HepG2 (cell line): ENCODE measurements around the gene ZNF184. TPM values are rescaled to one million over a fixed set of nuclear protein-coding genes. Genes with fewer than 3 reads are reported as not detected.

Experiments
- CREM ChIP-seq, 2 experiments: sonication (generic) in 1 of 2; formaldehyde crosslinking in 1 of 2; IDR thresholded peaks; 2 replicates each; pipeline versions ENCODE4 v1.4.0 to v1.6.1; 2016 to 2020; ENCODE audit warnings: antibody characterized with exemption in 1 of 2, mild to moderate bottlenecking in 1 of 2, missing genetic modification reagents in 1 of 2
- CTCF ChIP-seq: sonication (generic); formaldehyde crosslinking; IDR thresholded peaks from 2 replicates; pipeline ENCODE4 v1.5.0; 2020; ENCODE audit warnings: mild to moderate bottlenecking, missing genetic modification reagents, moderate library complexity
- DNMT1 ChIP-seq: sonication (generic); formaldehyde crosslinking; IDR thresholded peaks from 2 replicates; pipeline ENCODE4 v1.5.1; 2020; ENCODE audit warnings: mild to moderate bottlenecking, missing genetic modification reagents
- ESRRA ChIP-seq: sonication (generic); formaldehyde crosslinking; IDR thresholded peaks from 2 replicates; pipeline ENCODE4 v1.5.1; 2020; ENCODE audit warnings: mild to moderate bottlenecking, low read depth, missing genetic modification reagents
- HNRNPUL1 ChIP-seq: fragments of 200-400 bp; formaldehyde crosslinking; IDR thresholded peaks from 2 replicates; pipeline ENCODE4 v1.6.1; 2017; ENCODE audit warnings: low read depth, mild to moderate bottlenecking, low read length, moderate library complexity
- IKZF4 ChIP-seq: sonication (generic); formaldehyde crosslinking; IDR thresholded peaks from 2 replicates; pipeline ENCODE4 v1.5.1; 2020; ENCODE audit warnings: borderline replicate concordance, mild to moderate bottlenecking, low read depth, missing genetic modification reagents; ENCODE audit errors: not compliant biosample characterization
- KLF6 ChIP-seq: IDR thresholded peaks from 2 replicates; pipeline ENCODE4 v1.8.0; 2016; ENCODE audit warnings: missing biosample characterization, missing genetic modification reagents
- MTA1 ChIP-seq: sonication (generic); formaldehyde crosslinking; IDR thresholded peaks from 2 replicates; pipeline ENCODE4 v1.4.0; 2020; ENCODE audit warnings: missing genetic modification reagents, mild to moderate bottlenecking, borderline replicate concordance
- NPAS2 ChIP-seq: sonication (generic); formaldehyde crosslinking; IDR thresholded peaks from 2 replicates; pipeline ENCODE4 v1.8.0; 2022; ENCODE audit warnings: mild to moderate bottlenecking, missing genetic modification reagents, borderline replicate concordance
- SAP130 ChIP-seq: IDR thresholded peaks from 2 replicates; pipeline ENCODE4 v1.6.1; 2016; ENCODE audit warnings: low read depth
- SP140L ChIP-seq: sonication (generic); formaldehyde crosslinking; IDR thresholded peaks from 2 replicates; pipeline ENCODE4 v1.4.0; 2020; ENCODE audit warnings: missing genetic modification reagents, borderline replicate concordance
- ZFP82 ChIP-seq: sonication (generic); formaldehyde crosslinking; IDR thresholded peaks from 2 replicates; pipeline ENCODE4 v1.5.1; 2020; ENCODE audit warnings: mild to moderate bottlenecking, missing genetic modification reagents, borderline replicate concordance
- ZNF205 ChIP-seq: IDR thresholded peaks from 2 replicates; pipeline ENCODE4 v1.6.1; 2018; ENCODE audit warnings: missing biosample characterization, missing genetic modification reagents
- ZNF33A ChIP-seq: sonication (generic); formaldehyde crosslinking; IDR thresholded peaks from 2 replicates; pipeline ENCODE4 v1.5.1; 2020; ENCODE audit warnings: missing genetic modification reagents, mild to moderate bottlenecking, moderate library complexity, borderline replicate concordance
- ZNF496 ChIP-seq: sonication (generic); formaldehyde crosslinking; IDR thresholded peaks from 2 replicates; pipeline ENCODE4 v1.8.1; 2023; ENCODE audit warnings: mild to moderate bottlenecking, moderate library complexity, missing genetic modification reagents; ENCODE audit not compliant: insufficient replicate concordance
- ZNF501 ChIP-seq: sonication (generic); formaldehyde crosslinking; IDR thresholded peaks from 2 replicates; pipeline ENCODE4 v1.5.1; 2020; ENCODE audit warnings: mild to moderate bottlenecking, moderate library complexity, missing genetic modification reagents
- ZNF784 ChIP-seq: sonication (generic); formaldehyde crosslinking; IDR thresholded peaks from 2 replicates; pipeline ENCODE4 v1.5.1; 2020; ENCODE audit warnings: missing genetic modification reagents, mild to moderate bottlenecking, borderline replicate concordance
- polyA plus RNA-seq, 8 experiments: library from polyadenylated mRNA; depleted of rRNA in 3 of 8; stranded (reverse) in 7 of 8; unstranded in 1 of 8; fragments of >200 nt; fragmentation: Illumina TruSeq in 4 of 8; extraction: Trizol in 4 of 8; gene quantifications; 2 replicates each; pipeline versions ENCODE4 v1.2.1 to v1.2.3, GENCODE V29; 2011 to 2016; ENCODE audit warnings: low read depth in 4 of 8, missing spikeins in 1 of 8, mixed read lengths in 1 of 8; ENCODE audit not compliant: insufficient read depth in 1 of 8
- total RNA-seq, 5 experiments: library from RNA; depleted of rRNA; stranded (reverse); fragments of >200 nt; fragmentation: Illumina TruSeq; extraction: Trizol; gene quantifications; 2 replicates each; pipeline ENCODE4 v1.2.3, GENCODE V29; 2016; ENCODE audit warnings: low read depth in 1 of 5
- TF ChIP-seq, protein P1 (sequence below): sonication (generic); formaldehyde crosslinking; IDR thresholded peaks from 2 replicates; pipeline ENCODE4 v1.9.0; 2021; ENCODE audit warnings: missing genetic modification reagents, borderline replicate concordance
- TF ChIP-seq, protein P2 (sequence below): sonication (generic); formaldehyde crosslinking; IDR thresholded peaks from 2 replicates; pipeline ENCODE4 v1.4.0; 2020; ENCODE audit warnings: missing genetic modification reagents; ENCODE audit errors: not compliant biosample characterization
- TF ChIP-seq, protein P3 (sequence below): sonication (generic); formaldehyde crosslinking; conservative IDR thresholded peaks from 2 replicates; pipeline ENCODE4 v1.4.0; 2020; ENCODE audit warnings: missing genetic modification reagents

The ZNF184 gene
- total and polyA plus RNA-seq, 2 of the 13 experiments (the other 11 are each of a cell fraction or from before 2014, with no cell fraction given): 2.1 to 10.1 TPM

DNA sequence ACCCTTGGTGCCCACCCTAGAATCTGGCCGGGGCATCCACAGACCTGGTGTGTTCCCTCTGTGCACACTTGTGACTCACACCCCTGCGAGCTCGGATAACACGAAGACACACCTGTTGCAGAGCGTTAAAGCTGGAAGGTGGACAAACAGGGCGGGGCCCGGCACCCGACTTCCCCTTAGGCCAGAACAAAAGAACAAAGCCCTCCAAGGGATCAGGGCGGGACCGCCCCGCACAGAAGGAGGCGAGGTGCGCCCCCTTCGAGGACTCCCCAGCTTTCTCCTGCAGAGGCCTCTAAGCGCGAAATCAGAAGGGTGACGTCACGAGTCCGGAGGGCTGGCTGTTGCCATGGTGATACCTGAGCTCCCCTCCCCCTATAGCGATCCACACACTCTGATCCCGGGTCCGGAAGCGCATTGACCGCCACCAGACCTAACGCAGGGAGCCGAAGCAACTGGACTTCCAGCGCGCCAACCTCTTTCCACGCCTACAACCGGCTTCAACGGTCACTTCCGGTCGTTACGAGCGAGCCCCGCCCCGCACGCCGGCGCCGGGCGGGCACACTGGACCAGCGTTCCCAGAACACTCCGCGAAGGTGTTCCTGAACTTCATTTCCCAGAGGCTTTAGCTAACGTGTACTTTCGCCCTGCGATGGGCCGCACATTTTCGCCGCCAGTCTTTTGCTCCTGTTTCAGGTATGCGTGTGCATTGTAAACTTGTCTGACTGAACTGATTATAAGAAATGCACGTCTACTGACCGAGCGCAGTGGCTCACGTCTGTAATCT is at the start of gene ZNF184 (continued):
- TF ChIP-seq, protein P1, sequence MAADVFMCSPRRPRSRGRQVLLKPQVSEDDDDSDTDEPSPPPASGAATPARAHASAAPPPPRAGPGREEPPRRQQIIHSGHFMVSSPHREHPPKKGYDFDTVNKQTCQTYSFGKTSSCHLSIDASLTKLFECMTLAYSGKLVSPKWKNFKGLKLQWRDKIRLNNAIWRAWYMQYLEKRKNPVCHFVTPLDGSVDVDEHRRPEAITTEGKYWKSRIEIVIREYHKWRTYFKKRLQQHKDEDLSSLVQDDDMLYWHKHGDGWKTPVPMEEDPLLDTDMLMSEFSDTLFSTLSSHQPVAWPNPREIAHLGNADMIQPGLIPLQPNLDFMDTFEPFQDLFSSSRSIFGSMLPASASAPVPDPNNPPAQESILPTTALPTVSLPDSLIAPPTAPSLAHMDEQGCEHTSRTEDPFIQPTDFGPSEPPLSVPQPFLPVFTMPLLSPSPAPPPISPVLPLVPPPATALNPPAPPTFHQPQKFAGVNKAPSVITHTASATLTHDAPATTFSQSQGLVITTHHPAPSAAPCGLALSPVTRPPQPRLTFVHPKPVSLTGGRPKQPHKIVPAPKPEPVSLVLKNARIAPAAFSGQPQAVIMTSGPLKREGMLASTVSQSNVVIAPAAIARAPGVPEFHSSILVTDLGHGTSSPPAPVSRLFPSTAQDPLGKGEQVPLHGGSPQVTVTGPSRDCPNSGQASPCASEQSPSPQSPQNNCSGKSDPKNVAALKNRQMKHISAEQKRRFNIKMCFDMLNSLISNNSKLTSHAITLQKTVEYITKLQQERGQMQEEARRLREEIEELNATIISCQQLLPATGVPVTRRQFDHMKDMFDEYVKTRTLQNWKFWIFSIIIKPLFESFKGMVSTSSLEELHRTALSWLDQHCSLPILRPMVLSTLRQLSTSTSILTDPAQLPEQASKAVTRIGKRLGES (CRISPR knock-in tag): no peak
- peak; percentile 98 for TF ChIP-seq SAP130
- no peak for TF ChIP-seq NPAS2 (CRISPR knock-in tag)
- TF ChIP-seq, protein P2, sequence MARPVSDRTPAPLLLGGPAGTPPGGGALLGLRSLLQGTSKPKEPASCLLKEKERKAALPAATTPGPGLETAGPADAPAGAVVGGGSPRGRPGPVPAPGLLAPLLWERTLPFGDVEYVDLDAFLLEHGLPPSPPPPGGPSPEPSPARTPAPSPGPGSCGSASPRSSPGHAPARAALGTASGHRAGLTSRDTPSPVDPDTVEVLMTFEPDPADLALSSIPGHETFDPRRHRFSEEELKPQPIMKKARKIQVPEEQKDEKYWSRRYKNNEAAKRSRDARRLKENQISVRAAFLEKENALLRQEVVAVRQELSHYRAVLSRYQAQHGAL (CRISPR knock-in tag): peak; percentile 24
- peak; percentile 68; the same call in 1 of the 2 replicates for TF ChIP-seq DNMT1
- peak; percentile 67; the same call in 1 of the 2 replicates for TF ChIP-seq ESRRA (CRISPR knock-in tag)
- peak; percentile 21; the same call in 1 of the 2 replicates for TF ChIP-seq SP140L (CRISPR knock-in tag)
- TF ChIP-seq ZFP82 (CRISPR knock-in tag): peak; percentile 91; the same call in 1 of the 2 replicates
- peak; percentile 92 for TF ChIP-seq ZNF205 (CRISPR knock-in tag)
- TF ChIP-seq ZNF784: peak; percentile 80; the same call in 1 of the 2 replicates
- no peak for TF ChIP-seq HNRNPUL1
- TF ChIP-seq KLF6 (CRISPR knock-in tag): peak; percentile 91; the same call in 1 of the 2 replicates
- TF ChIP-seq CREM (IDR thresholded peaks at IDR 0.05): peak; percentile 89
- TF ChIP-seq CREM (CRISPR knock-in tag; IDR thresholded peaks at IDR 0.05): peak; percentile 41; the same call in 1 of the 2 replicates
- TF ChIP-seq, protein P3, sequence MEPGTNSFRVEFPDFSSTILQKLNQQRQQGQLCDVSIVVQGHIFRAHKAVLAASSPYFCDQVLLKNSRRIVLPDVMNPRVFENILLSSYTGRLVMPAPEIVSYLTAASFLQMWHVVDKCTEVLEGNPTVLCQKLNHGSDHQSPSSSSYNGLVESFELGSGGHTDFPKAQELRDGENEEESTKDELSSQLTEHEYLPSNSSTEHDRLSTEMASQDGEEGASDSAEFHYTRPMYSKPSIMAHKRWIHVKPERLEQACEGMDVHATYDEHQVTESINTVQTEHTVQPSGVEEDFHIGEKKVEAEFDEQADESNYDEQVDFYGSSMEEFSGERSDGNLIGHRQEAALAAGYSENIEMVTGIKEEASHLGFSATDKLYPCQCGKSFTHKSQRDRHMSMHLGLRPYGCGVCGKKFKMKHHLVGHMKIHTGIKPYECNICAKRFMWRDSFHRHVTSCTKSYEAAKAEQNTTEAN (CRISPR knock-in tag): peak; percentile 70
- peak; percentile 58 for TF ChIP-seq IKZF4 (CRISPR knock-in tag)
- TF ChIP-seq MTA1 (CRISPR knock-in tag): peak; percentile 88
- peak; percentile 99 for TF ChIP-seq ZNF501 (CRISPR knock-in tag)
- peak; percentile 54 for TF ChIP-seq CTCF (CRISPR knock-in tag)
- 0 out of 2 replicates have a peak, but pooled peaks have one; percentile 40 for TF ChIP-seq ZNF33A (CRISPR knock-in tag)
- no peak for TF ChIP-seq ZNF496 (CRISPR knock-in tag)
